Stimulated activated memory B cell treated with anti-CD40 and anti-IgM and Interleukin-4, amounts not matched to agents 10 μg/mL and 1 μg/mL and 100 μg/mL, for 72 hours (primary cell): ENCODE data around the gene NLN.
A peak's percentile ranks its signal among the peaks of the same experiment; 100 is the strongest.
"Not testable (repeated sequence)": the region's sequence is repeated elsewhere in the genome, so short reads cannot be mapped to it uniquely, and the experiment has no call there.

Source experiments
- ATAC-seq: fragments of 150-1000 bp; cut with Tn5 transposase; 2 replicates; pipeline ENCODE4 v1.10.0; 2021
- H3K27ac Mint-ChIP-seq: one replicate; pipeline ENCODE4 v1.8.0; 2022; ENCODE audit warnings: mild to moderate bottlenecking, mixed read lengths
- H3K27me3 Mint-ChIP-seq: one replicate; pipeline ENCODE4 v1.8.0; 2022; ENCODE audit warnings: mixed read lengths
- H3K36me3 Mint-ChIP-seq: one replicate; pipeline ENCODE4 v1.8.0; 2022; ENCODE audit warnings: mixed read lengths
- H3K4me1 Mint-ChIP-seq: one replicate; pipeline ENCODE4 v1.8.0; 2022; ENCODE audit warnings: mixed read lengths
- H3K4me3 Mint-ChIP-seq: one replicate; pipeline ENCODE4 v1.8.0; 2022; ENCODE audit warnings: mild to moderate bottlenecking, moderate library complexity, mixed read lengths
- H3K9me3 Mint-ChIP-seq: one replicate; pipeline ENCODE4 v1.8.0; 2022; ENCODE audit warnings: mixed read lengths

Gene NLN

DNA sequence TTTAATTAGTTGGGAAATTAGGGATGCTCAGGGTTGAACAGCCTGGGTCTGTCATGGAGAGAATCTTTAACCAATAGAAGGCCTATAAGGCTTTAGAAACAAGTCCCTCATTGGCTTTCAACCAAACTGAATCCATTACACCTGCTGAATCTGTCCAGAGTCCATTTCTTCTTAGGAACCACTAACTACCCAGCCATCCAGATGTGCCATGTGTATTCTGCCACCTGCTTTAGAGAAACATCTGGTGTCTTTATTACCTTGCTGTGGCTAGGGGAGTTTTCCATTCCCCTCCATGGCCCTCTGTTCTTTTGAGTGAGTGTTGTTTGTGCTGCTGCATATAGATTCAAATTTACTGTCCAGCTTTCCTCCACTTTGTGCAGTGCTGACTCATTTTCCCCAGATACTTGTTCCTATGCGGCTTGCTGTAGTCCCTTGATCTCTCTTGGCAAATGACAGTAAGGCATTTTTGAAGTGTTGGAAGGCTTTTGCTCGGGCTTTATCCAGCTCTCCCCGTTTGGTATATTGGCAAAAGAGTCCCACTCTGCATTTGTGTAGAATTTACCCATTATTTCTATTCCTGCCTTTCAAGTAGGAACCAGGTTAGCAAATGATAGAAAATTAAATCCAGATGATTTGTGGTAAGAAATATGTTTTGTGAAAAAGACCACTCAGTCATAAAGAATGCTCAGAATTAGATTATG is 54.6 kb downstream of the NLN start:
- no peak overlapping the region for H3K27ac Mint-ChIP-seq
- H3K36me3 Mint-ChIP-seq: peaks cover 31% of the 10 kb centered on the region
- H3K4me1 Mint-ChIP-seq: peaks cover 14% of the 10 kb centered on the region
- no peaks in the 10 kb centered on the region for H3K27me3 Mint-ChIP-seq
- no peak overlapping the region for H3K4me3 Mint-ChIP-seq
- no peaks in the 10 kb centered on the region for H3K9me3 Mint-ChIP-seq
- ATAC-seq: no peak

DNA sequence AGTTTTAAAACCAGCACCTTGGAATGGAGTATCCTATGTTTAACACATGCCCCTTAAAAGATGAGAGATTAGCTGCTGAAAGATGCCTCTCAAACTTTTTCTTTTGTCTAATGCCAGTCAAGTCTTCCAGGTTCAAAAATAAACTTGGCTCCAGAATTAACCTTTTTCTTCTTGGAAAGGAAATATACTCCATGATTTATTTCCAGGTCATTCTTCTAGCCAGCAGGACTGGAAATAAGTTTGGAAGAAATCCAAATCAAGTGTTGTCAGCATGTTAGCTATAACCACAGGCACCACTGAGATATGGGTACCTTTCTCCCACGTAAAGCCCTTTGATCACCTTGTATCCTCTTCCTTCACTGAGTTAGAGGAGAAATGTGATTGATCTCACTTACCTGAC is 56.1 kb downstream of the NLN start:
- no peaks in the 10 kb centered on the region for H3K27me3 Mint-ChIP-seq
- ATAC-seq: no peak
- no peak overlapping the region for H3K4me3 Mint-ChIP-seq
- peaks cover 14% of the 10 kb centered on the region for H3K4me1 Mint-ChIP-seq
- H3K9me3 Mint-ChIP-seq: no peaks in the 10 kb centered on the region
- H3K27ac Mint-ChIP-seq: no peak overlapping the region
- H3K36me3 Mint-ChIP-seq: peaks cover 41% of the 10 kb centered on the region

DNA sequence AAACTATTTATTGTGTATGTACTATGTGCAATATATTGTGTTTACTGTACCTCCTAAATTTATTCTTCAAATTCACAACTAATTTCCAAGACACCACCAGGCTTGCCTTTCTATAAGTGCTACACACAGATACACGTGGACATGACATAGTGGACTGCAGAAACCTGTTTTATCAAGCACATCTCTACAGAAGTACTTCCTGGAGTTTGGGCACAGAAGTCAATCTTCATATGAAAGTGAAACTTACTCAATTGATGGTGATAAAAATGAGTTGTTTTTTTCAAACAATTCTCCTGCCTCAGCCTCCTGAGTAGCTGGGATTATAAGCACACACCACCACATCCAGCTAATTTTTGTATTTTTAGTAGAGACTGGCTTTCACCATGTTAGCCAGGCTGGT is 57.6 kb downstream of the NLN start:
- H3K4me3 Mint-ChIP-seq: no peak overlapping the region
- H3K36me3 Mint-ChIP-seq: peaks cover 43% of the 10 kb centered on the region
- H3K27ac Mint-ChIP-seq: no peak overlapping the region
- ATAC-seq: no peak
- H3K27me3 Mint-ChIP-seq: no peaks in the 10 kb centered on the region
- peaks cover 14% of the 10 kb centered on the region for H3K4me1 Mint-ChIP-seq
- H3K9me3 Mint-ChIP-seq: no peaks in the 10 kb centered on the region

DNA sequence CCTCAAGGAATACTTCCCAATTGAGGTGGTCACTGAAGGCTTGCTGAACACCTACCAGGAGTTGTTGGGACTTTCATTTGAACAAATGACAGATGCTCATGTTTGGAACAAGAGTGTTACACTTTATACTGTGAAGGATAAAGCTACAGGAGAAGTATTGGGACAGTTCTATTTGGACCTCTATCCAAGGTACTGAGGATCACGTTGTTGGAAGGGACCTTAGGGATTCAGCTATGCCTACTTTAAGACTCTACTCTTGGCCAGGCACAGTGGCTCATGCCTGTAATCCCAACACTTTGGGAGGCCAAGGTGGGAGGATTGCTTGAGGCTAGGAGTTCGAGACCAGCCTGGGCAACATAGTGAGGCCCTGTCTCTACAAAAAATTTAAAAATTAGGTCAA is 66.3 kb downstream of the NLN start:
- H3K36me3 Mint-ChIP-seq: peaks cover 35% of the 10 kb centered on the region
- H3K4me1 Mint-ChIP-seq, H3K9me3 Mint-ChIP-seq, H3K4me3 Mint-ChIP-seq, H3K27me3 Mint-ChIP-seq, H3K27ac Mint-ChIP-seq, ATAC-seq: not testable (repeated sequence)

DNA sequence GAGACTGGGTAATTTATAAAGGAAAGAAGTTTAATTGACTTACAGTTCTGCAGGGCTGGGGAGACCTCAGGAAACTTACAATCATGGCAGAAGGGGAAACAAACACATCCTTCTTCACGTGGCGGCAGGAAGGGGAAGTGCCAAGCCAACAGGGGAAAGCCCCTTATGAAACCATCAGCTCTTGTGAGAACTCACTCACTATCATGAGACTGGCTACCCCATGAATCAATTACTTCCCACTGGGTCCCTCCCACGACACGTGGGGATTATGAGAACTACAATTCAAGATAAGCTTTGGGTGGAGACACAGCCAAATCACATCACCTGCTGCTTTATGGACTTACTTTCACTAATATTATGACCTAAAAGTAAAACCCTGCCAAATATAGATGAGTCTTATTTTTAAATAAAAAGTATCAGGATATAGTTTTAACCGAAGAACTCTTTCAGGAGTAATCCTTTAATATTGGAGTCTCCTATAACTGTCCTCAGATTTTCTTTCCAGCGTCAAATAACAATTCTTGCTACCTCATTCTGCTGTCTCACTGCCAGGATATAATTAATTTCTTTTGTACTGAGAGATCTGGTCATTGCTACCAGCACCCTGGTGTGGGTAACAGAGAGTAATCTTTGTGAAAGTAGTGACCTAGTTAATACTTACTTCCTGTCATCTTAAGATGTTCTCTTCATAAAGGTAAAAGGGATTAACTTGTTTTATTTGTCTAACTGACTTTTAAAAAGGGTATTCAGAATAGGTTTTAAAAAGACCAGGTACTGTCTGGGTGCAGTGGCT is 68.6 kb downstream of the NLN start:
- peaks cover 7% of the 10 kb centered on the region for H3K4me1 Mint-ChIP-seq
- H3K4me3 Mint-ChIP-seq: no peak overlapping the region
- no peak overlapping the region for H3K27ac Mint-ChIP-seq
- no peaks in the 10 kb centered on the region for H3K9me3 Mint-ChIP-seq
- peaks cover 48% of the 10 kb centered on the region for H3K36me3 Mint-ChIP-seq
- no peaks in the 10 kb centered on the region for H3K27me3 Mint-ChIP-seq
- peak; percentile 34 for ATAC-seq

DNA sequence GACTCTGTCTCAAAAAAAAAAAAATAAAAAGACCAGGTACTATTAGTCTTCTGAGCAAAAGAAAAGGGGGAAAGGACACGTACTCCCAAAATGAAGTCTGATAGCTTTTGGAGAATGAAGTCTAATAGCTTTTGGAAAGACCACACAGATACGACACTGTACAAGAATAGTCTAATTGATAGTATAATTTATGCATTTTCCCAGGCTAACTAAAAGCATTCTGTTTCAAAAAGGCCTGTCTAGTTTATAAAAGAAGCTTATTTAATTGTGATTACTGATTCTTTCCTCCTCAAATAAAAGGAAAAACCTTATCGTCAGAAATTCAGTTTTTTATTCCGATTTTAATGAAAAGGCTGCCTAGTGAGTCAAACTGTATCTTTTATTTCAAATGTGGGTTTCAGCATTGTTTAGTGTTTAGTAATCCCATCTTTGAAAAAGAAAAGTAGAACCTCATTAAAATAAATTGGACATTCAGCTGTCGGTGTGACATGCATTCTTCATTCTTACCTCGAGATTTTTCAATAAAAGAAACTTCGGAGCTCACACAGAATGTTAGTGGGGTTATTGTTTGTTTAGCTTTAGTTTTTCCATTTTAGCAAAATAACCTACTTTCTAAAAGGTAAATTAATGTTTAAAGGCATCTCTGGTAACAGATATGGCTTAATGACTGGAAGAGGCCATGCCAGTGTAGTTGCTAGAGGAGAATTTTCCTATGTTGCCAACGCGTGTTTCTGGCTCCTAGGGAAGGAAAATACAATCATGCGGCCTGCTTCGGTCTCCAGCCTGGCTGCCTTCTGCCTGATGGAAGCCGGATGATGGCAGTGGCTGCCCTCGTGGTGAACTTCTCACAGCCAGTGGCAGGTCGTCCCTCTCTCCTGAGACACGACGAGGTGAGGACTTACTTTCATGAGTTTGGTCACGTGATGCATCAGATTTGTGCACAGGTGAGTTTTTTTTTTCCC is 70.0 kb downstream of the NLN start:
- H3K4me1 Mint-ChIP-seq: peaks cover 7% of the 10 kb centered on the region
- peaks cover 50% of the 10 kb centered on the region for H3K36me3 Mint-ChIP-seq
- no peaks in the 10 kb centered on the region for H3K9me3 Mint-ChIP-seq
- H3K4me3 Mint-ChIP-seq: no peak overlapping the region
- no peaks in the 10 kb centered on the region for H3K27me3 Mint-ChIP-seq
- ATAC-seq: no peak
- H3K27ac Mint-ChIP-seq: no peak overlapping the region

DNA sequence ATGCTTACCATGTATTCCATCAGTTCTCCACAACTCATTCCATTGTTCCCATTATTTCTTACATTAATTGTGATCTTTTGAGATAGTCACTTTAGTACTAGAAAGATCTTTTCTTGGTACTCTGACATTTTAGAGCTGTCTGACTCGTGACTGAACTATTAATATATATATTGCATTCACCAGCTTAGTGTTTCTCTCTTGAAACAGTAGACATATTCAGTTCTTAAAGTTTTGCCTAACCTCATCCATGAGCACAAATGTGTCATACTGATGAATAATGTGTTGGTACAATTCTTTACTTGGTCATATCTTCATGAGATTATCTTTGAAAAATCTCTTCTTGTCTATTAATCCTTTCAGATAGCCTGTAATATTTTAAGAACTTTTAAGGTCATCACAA is 74.3 kb downstream of the NLN start:
- peaks cover 33% of the 10 kb centered on the region for H3K36me3 Mint-ChIP-seq
- ATAC-seq: no peak
- no peaks in the 10 kb centered on the region for H3K4me1 Mint-ChIP-seq
- no peak overlapping the region for H3K4me3 Mint-ChIP-seq
- no peaks in the 10 kb centered on the region for H3K9me3 Mint-ChIP-seq
- no peak overlapping the region for H3K27ac Mint-ChIP-seq
- no peaks in the 10 kb centered on the region for H3K27me3 Mint-ChIP-seq

DNA sequence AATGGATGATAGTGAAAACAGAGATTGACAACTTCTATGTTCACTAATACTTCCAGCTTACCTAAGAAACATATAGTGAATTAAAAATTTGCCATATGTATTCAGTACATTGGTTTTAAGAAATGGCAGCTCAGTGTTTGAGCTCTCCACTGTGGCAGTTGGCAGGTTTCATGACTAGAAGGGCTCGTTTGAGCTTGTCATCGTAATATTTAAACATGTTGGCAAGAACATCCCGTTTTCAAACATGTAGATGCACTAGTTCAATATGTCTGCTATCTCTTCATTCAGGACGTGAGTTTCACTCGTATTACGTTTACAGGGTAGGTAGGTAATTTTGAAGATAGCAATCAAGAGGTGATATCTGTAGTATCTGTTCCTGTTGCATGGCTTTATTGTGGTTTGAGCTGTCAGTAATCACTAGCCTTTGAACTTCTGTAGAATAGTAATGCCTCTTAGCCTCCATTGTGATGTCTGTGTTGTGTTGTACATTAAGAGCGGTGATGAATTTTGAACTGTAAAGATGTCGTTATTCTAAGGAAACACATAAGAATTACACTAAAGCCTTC is 74.8 kb downstream of the NLN start:
- Mint-ChIP-seq H3K36me3 (peaks cover 39% of the 10 kb centered on the region), H3K27me3 (no peaks in the 10 kb centered on the region), H3K27ac (no peak overlapping the region), H3K4me1 (no peaks in the 10 kb centered on the region), H3K9me3 (no peaks in the 10 kb centered on the region), H3K4me3 (no peak overlapping the region)
- no peak for ATAC-seq

DNA sequence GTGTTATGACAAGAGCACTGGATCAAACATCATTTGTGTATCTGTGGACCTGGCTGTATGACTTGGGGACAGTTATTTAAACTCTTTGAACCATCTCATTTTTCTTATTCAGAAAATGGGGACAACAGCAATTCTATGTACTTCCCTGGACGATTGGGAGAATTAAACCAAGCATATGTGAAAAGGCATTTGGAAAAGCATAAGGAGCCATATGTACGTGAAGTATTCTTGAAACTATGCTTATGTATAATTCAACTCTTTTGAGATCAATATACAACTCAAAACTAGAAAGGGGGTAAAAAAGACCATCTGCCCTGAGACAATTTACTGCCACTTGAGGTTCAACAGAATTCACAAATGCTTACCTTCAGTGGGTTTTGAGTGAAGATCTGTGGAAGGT is 75.5 kb downstream of the NLN start:
- Mint-ChIP-seq H3K36me3 (peaks cover 45% of the 10 kb centered on the region), H3K27me3 (no peaks in the 10 kb centered on the region), H3K4me1 (no peaks in the 10 kb centered on the region), H3K4me3 (no peak overlapping the region), H3K9me3 (peaks cover 2% of the 10 kb centered on the region), H3K27ac (no peak overlapping the region)
- ATAC-seq: no peak

DNA sequence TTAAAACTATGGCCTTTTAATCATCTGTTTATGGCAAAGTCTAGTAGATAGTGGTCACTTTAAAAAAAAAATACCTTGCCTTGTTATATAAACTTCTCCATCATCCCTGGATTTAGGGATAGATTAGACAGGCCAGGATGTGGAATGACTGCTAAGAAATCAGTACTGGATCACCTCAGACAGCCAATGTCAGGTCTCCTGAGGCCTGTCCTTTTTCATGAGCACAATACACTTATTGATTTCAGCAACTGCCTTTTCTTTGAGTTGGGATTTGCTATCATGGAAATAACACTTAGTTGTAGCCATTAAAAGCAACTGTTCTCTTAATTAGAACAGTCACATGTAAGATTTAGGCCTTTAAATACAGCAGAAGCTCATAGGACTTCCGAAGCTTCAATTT is 77.9 kb downstream of the NLN start:
- peaks cover 2% of the 10 kb centered on the region for H3K9me3 Mint-ChIP-seq

DNA sequence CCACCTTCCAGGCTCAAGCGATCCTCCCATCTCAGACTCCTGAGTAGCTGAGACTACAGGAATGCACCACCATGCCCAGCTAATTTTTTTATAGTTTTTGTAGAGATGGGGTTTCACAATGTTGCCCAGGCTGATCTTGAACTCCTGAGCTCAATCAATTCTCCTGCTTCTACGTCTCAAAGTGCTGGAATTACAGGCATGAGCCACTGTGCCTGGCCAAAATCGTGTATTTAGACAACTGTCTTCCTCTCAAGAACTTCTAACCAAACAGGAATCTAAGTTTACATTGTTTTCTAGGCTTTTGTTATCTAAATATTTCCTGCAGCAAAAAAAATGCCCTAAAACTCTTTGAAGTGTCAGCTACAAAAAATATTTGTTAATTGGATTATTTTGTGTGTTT is 78.8 kb downstream of the NLN start:
- no peak overlapping the region for H3K4me3 Mint-ChIP-seq
- peaks cover 48% of the 10 kb centered on the region for H3K36me3 Mint-ChIP-seq
- no peak for ATAC-seq
- H3K4me1 Mint-ChIP-seq: no peaks in the 10 kb centered on the region
- H3K9me3 Mint-ChIP-seq: peaks cover 2% of the 10 kb centered on the region
- H3K27me3 Mint-ChIP-seq: no peaks in the 10 kb centered on the region
- H3K27ac Mint-ChIP-seq: no peak overlapping the region

More for the DNA sequence above, 77.9 kb downstream of the NLN start:
- no peak for ATAC-seq
- Mint-ChIP-seq H3K4me1 (no peaks in the 10 kb centered on the region), H3K27me3 (no peaks in the 10 kb centered on the region), H3K27ac (no peak overlapping the region), H3K36me3 (peaks cover 43% of the 10 kb centered on the region), H3K4me3 (no peak overlapping the region)

DNA sequence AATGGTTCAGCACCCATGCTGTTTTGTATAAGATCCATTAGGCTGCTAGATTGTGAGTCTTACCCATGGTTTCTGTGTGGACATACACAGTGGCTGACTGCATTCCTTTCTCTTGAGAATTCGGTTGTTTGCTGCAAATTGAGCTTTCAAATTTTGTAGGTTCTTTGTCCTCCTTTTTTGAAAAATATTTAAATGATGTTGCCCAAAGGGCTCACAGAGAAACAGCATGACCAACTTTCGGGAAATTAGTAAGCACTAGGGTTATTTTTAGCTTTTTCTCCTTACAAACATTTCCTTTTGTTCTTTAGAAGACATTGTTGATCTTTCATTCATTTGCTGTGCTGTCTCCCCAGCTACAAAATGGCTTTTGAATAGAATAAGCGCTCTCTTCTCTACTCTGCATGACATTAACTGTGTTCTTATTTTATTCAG is 79.4 kb downstream of the NLN start:
- H3K4me3 Mint-ChIP-seq: no peak overlapping the region
- peaks cover 52% of the 10 kb centered on the region for H3K36me3 Mint-ChIP-seq
- H3K4me1 Mint-ChIP-seq: no peaks in the 10 kb centered on the region
- no peak overlapping the region for H3K27ac Mint-ChIP-seq
- H3K27me3 Mint-ChIP-seq: no peaks in the 10 kb centered on the region
- H3K9me3 Mint-ChIP-seq: peaks cover 2% of the 10 kb centered on the region
- ATAC-seq: no peak

DNA sequence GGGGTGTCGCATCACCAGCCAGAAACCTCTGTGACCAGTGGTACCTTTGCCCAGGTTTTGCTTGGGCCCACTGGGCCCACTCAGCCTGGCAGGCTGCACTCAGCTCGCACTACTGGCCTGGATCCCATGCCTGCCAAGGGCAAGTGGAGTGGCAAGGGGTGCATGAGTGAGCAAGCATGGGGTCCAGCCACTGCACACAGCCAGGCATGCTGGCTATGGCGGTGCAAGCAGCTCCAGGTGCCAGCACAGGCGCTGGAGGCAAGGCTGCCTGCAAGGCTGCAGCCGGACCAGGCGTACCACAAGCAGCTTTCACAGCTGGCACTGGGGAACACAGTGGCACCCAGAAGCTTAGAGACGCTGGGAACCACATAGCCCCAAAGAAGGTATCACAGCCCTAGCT is 80.1 kb downstream of the NLN start:
- no peaks in the 10 kb centered on the region for H3K27me3 Mint-ChIP-seq
- peaks cover 52% of the 10 kb centered on the region for H3K36me3 Mint-ChIP-seq
- H3K9me3 Mint-ChIP-seq: peaks cover 2% of the 10 kb centered on the region
- ATAC-seq: no peak
- no peaks in the 10 kb centered on the region for H3K4me1 Mint-ChIP-seq
- no peak overlapping the region for H3K27ac Mint-ChIP-seq
- no peak overlapping the region for H3K4me3 Mint-ChIP-seq

DNA sequence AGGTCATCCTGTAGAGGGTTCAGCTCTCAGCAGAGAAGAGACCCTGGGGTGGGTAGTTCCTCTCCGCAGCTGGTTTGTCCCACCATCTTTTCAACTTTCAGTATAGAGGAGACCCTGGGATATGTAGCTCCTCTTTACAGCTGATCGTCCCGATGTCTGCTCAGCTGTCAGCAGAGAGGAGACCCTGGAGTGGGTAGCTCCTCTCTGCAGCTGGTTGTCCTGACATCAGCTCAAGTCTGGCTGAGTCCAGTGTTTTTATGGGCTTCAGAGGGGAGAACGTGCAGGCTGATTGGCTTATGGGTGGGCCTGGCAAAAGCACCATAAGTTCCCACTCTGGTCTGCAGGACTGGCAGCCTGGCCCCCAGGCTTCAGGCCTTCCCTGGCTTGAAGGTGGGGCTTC is 80.8 kb downstream of the NLN start:
- Mint-ChIP-seq H3K36me3 (peaks cover 44% of the 10 kb centered on the region), H3K9me3 (peaks cover 2% of the 10 kb centered on the region), H3K4me1 (no peaks in the 10 kb centered on the region), H3K4me3 (no peak overlapping the region), H3K27me3 (no peaks in the 10 kb centered on the region), H3K27ac (no peak overlapping the region)
- ATAC-seq: no peak
